ENCODE results near the gene CPA5.

The CPA5 gene

DNA sequence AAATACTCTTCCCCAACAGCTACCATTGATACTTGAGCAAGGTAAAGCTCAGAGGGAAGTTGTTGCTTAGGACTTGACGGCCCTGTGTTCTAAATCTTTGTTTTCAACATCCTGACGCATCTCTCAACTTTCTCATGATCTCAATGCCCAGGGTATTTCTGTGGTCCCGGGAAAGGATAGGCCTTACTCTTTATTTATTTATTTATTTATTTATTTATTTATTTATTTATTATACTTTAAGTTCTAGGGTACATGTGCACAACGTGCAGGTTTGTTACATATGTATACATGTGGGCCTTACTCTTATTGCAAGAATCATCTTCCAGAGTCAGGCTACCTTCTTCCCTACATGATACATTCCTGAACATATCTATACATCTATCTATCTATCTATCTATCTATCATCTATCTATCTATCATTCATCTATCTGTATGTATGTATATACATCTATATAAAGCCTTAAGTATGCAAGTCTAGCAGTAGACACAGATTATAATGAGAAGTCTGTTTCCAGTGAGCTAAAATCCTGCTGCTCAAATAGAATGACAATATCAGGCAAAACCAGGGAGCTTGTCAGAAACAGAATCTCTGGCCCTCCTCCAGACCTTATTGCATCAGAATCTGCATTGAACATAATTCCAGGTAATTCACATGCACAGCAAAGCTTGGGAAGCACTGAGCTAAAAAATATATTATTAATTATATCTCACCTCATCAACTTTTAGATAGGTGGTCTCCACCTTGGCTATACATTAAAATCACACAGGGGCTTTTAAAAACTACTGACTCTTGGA, 12.2 kb upstream of the CPA5 start:
- no peak for DNase-seq (ENCODE audit: low spot score)

DNA sequence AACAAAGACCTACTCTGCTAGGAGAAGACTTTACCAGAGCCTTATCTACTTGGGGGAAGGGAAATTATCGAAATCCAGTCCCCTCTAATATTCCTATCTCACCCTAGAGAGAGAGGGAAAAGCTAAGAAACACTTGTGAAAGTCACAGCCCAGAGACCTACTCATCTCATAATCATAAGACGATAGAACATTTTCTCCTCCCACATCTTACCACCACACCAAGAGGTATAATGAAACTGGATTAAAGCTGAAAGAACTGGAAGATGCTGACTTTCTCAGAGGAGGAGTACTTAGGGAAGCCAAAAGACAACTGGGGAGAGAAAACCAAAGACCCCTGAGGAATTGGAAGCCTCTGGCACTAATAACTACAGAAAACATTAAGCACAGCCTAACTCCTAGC, 10.8 kb upstream of the CPA5 start:
- DNase-seq (ENCODE audit: low spot score): no peak

DNA sequence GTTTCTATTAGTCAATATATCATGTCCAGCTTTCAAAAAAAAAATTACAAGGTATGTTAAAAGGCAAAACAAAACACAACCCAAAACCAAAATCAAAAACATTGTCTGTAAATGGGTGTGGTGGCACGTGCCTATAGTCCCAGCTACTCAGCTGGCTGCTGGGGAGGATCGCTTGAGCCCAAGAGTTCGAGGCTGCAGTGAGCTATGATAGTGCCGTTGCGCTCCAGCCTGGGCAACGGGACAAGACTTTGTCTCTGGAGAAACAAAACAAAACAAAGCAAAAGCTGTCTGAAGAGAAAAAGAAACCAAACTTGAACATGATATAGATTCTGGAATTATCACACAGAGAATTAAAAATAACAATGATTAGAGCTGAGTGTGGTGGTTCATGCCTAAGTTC, 10.3 kb upstream of the CPA5 start:
- no peak for DNase-seq (ENCODE audit: low spot score)

DNA sequence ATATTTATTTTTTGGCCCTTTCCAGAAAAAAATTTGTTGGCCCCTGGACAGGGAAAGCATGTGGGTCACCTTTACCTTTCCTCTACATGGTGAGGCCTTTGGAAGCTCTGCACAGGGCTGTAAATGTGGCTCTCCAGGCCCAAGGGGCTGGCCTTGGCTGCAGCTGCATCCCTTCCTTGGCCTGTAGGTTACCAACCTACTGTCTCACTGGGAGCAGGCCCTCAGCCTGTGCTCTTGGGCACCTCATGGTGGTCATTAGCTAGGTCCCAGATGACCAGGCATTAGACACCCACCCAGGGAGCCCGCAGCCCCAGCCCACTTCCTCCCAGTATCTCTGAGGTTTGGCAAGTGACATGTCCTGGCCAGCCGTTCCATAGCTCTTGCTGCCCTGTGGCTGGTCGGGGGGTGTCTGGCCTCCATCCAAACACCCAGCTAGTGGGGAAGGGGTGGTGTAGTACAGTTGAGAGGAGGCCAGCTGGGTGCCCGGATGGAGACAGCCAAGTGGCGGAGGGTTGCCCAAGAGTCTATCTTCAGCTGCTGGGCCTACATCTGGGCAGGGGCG, 7.1 kb upstream of the CPA5 start:
- DNase-seq (ENCODE audit: low spot score): no peak

DNA sequence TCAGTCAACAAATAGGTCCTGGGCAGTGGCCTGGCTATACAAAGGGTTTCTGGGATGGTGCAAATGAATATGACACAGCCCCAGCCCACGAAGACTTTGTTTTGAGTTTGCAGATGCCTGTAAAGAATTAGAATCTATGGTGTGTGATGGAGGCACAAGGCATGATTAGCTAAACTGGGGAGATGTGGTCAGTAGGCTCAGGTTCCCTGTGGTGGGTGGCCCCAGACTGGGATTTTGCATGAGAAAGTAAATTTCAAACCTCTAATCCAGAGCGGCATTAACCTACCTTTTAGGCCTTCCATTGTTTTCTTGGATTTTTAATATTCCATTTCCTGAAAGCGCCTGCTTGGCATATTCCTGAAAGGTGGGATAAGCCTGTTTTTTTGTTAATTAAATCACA, 6.4 kb upstream of the CPA5 start:
- no peak for DNase-seq (ENCODE audit: low spot score)

DNA sequence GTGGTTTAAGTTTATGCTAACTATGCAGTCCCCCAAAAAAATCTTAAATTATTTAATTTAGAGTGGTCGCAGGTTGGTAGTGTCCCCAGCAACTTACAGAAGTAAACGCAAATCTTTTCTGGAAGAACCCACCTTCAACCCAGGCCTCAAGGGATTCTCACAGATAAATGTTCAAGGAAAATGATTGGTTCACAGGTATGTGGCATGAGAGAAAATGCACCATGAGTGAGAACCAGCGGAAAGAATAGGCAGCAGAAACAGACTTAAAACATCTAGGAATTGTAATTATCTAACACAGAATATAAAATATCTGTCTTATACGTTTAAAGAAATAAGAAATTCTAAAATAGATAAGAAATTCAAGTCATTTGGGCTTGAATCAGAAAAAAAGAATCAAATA, 2.7 kb upstream of the CPA5 start:
- no peak for DNase-seq (ENCODE audit: low spot score)

DNA sequence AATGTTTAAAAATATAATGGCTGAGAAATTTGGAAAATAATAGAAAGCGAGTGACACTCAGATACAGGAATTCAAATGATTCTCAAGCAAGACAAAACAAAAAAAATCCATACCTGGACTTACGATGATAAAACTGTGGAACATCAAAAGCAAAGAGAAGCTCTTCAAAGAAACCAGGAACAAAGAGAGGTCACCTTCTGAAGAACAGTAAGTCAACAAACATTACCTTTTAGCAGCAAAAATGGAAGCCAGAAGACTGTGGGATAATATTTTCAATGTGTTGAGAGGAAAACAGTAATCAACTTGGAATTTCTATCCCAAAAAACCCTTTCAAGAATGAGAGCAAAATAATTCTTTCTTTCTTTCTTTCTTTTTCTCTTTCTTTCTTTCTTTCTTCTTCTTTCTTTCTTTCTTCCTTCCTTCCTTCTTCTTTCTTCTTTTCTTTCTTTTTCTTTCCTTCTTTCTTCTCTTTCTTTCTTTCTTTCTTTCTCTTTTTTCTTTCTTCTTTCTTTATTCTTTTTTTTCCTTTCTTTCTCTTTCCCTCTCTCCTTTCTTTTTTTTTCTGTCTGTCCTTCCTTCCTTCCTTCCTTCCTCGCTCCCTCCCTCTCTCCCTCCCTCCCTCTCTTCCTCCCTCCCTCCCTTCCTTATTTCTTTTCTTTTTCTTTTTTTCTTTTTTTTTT, 1.8 kb upstream of the CPA5 start:
- DNase-seq (ENCODE audit: low spot score): no peak

DNA sequence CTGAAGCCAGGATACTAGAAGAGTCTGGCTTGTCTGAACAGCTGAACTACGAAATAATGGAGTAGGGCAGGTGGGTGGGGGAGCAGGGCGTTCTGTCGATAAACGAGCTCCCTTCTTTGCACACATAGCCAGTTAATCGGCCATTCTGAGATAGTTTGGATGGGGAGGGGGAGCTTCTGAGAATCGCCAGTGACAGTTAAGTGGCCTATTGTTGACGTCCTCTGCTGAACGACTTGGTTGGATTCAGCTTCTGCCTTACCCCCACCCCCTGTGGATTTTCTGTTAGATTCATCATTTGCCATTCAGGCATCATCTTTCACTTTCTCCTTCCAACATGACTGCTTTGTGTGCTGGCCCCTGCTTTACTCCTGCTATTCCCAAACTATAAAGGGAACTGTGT, 520 bp downstream of the CPA5 start:
- no peak for DNase-seq (ENCODE audit: low spot score)

DNA sequence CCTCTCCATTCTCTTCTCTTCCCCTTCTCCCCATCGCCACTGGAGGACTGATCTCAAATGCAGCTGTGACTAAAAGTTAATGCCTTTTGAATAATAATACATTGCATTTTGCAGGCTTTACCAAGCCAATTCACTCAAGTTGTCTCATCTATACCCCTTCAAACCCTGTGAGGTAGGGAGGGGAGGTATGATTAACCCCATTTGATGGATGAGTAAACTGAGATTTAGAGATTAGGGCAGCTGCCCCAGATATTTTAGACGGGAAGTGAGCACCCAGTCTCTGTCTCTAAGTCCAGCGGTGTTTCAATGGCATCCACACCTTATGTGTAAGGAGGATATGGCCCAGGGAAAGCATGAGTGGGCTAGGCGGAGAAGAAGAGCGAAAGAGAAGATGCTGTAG, 1.1 kb downstream of the CPA5 start:
- DNase-seq (ENCODE audit: low spot score): no peak

DNA sequence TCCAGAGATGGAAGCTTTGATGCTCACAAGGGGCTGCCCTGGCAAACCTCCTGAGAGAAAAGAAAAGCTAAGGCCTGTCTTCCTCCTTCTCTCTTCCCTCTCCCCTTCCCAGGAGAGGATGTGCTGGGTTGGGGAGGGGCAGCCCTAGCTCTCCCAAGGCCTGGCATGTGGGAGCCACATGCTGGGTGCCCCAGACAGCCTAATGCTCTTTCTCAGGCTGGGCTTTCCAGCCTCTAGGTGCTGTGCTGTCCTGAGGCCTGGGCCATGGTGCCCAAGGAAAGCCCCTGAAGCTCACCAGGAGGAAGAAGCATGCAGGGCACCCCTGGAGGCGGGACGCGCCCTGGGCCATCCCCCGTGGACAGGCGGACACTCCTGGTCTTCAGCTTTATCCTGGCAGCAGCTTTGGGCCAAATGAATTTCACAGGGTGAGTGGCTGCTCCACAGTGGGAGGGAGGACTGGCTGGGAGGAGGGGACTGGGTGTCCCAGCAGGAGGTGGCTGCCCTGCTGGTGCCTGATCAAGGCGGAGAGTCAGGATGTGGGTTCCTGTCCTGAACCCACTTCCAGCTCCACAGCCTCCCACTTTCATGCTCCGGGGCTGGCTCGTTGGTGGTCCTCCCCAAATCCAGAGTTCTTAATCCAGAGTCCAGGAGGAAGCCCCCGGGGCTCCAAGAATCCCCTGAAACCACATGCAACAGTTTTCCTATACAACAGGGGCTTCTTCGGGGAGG, 1.7 kb downstream of the CPA5 start:
- DNase-seq (ENCODE audit: low spot score): no peak

DNA sequence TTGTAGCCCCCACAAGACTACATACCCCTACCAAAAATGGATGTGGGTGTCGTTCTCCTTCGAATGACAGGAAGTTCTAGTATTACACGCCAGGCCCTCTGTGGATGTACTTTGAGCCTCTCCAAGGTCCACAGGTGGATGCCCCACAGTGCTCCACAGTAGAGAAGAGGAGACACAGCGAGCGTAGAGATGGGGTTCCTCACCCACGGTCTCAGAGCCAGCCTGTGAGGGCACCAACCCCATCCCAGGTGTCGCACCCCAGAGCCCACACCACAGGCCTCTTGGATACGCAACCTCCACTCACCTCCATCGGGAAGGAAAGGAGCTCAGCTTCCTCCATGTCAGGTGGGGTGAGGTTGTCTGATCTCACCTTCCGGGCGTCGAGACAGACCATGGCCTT, 2.3 kb downstream of the CPA5 start:
- DNase-seq (ENCODE audit: low spot score): no peak

DNA sequence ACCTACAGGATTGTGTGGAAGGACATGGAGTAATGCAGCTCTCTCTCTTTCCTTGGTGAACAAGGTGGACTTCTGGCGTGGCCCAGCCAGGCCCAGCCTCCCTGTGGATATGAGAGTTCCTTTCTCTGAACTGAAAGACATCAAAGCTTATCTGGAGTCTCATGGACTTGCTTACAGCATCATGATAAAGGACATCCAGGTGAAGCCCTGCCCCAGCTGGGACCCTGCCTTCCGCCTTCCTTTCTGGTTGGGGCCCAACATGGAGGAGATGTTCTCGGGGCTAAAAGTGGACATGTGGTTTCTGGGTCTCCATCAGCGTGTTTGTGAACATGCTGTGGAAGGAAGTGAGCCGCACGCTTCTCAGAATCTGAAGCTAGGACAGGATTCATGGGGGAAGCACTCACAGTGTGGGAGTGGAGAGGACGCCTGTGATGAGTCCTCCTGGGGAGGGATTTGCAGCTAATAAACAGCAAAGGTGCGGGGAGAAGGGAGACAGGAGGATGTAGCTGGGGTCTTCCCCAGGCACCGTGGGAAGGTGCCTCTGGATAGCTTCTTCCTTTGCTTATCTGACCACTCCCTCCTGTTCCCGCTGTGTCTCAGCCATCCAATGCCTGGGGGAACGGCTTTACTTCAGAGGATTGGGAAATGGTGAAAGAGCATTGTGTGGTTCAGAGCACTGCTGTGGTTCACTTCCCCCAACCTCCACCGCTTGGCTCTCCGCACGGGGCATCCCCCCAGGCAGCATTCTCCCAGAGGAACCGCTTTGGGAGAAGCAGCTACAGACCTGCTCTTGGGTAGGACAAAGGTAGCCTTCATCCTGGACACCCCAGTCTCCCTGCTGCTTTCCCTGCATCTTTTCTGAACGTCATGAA, 5.5 kb downstream of the CPA5 start:
- no peak for DNase-seq (ENCODE audit: low spot score)

DNA sequence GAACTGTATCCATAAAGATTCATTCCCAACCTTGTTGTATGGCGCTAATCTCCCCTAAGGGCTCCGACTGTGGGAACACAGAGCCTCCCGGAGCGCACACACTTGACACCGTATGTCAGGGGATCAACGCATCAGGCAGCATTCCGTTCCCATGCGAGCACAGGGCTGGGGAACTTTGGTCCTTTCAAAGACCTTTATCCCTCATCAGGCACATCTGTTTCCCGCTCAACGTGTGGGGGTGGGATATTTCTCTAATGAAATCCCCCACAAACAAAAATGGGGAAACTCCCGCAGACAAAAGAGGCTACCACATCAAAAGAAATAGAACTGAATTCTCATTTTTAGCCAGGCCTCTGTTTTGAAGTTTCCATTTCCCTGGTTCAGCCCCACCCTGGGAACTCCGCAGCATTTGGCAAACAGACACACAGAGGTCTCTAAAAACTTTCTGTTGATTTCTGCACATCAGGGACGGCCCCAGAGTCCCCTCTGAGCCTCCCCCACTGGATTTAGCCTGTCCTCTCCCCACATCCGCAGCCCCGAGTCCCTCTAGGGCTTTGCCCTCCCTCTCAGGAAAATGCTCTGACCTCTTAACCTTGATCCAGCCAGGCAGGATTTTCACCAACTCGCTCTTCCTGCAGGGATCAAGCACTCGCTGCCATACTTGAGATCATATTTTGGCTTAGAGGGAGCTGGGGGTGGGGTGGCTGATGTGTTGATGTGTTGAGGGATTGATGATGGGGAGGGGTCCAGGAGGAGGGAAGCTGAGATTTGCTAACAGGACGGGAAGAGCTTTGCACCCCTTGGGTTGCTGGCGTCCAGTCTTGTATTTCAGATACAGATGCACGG, 6.6 kb downstream of the CPA5 start:
- no peak for DNase-seq (ENCODE audit: low spot score)

DNA sequence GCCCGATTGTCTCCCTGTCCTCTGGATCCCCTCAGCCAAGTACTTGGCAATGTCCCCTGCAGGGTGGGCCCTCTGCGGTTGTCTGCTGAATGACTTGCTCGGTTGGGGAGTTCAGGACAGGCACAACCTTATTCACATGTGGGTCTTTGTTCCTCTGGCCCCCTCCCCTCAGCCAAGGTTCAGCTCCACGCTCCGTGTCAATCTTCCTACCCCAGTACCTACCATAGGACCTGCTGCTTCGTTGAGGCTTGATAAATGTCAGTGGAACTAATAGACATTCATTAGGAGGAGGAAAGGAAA, 7.1 kb downstream of the CPA5 start:
- DNase-seq (ENCODE audit: low spot score): no peak

DNA sequence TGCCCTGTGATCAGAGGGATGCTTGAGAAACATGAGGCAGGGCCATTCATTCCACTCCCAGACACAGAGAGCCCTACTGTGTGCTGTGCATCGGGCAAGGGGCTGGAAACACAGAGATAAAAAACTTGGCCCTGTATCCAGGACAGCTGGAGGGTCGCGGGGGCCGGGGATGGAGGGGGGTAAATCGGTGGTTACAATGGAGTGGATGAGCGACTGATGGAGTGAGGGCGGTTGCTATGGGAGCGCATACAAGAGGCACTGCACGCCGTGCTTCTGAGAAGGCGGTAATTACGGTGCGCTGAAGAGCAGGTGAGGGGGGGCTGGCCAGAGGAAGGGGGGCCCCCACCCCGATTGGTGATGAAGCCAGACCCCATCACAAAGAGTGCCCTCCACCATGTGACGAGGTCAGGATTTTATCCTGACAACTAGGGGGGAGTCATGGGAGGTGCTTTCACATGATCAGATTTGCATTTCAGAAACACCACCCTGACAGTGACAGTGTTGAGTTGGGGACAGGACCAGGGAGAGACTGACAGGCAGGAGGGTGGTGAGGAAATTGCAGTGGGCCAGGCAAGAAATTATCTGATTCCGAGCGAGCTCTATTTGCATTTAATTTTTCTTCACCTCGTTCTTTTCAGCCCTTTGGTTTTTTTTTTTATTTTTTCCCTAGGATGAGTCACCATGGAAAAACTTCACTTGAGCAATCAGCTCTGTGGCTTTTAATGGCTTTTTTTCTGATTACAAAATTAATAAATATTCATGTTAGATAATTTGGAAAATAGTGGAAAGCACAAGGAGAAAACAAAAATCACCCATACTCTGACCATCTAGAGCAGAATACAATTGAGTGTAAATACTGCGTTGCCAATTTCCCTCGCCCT, 7.8 kb downstream of the CPA5 start:
- DNase-seq (ENCODE audit: low spot score): no peak

DNA sequence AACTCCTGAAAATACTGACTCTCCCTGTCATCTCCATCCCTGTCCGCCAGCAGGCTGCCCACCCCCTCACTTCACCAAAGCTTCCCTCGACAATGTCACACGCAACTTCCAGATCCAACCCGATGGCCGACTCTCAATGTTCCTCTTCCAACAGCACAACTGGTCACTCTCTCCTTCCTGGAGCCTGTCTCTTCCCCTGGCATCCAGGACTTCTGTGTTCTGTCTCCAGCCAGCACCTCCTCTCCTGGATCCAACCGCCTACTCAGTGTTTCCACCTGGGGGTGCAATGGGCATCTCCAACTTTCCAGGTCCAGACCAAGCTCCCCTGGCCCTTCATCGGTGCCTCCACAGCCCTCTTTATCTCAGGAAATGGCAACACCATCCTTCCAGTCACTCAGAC, 8.6 kb downstream of the CPA5 start:
- DNase-seq (ENCODE audit: low spot score): no peak

DNA sequence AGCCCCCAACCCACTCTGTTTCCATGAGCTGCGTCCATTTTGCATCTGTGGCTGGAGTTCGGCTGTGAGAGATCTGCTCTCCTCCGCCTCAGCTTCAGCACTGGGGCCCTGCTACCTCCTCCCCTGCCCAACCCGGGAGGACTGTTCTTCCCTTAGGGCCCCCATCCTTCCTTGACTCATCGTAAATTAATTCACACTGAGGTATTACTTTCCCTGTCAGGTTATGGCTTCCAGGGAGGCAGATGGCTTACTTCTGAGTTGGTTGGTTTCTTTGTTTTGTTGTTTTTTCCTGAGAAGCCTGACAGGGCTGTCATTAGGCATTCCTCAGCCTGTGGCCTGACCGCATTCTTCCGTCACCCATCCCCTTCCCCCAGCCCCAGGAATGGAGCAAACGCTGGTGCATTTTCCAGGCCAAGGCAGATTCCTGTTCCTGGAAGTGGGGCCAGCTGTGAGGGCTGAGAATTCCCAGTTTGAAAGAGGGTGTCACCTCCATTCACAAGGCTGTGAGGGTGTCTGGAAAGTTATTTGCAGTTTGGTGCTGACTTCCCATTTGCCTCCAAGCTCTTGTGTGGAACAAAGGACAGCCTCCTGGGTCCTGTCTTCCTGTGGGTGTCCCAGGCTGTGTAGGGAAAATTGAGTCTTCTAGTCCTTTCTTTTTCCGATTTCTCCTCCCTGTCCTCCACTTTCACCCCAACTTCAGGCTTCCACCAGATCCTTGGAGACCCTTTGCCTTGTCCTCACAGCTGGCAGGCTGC, 11.7 kb downstream of the CPA5 start:
- DNase-seq (ENCODE audit: low spot score): no peak

DNA sequence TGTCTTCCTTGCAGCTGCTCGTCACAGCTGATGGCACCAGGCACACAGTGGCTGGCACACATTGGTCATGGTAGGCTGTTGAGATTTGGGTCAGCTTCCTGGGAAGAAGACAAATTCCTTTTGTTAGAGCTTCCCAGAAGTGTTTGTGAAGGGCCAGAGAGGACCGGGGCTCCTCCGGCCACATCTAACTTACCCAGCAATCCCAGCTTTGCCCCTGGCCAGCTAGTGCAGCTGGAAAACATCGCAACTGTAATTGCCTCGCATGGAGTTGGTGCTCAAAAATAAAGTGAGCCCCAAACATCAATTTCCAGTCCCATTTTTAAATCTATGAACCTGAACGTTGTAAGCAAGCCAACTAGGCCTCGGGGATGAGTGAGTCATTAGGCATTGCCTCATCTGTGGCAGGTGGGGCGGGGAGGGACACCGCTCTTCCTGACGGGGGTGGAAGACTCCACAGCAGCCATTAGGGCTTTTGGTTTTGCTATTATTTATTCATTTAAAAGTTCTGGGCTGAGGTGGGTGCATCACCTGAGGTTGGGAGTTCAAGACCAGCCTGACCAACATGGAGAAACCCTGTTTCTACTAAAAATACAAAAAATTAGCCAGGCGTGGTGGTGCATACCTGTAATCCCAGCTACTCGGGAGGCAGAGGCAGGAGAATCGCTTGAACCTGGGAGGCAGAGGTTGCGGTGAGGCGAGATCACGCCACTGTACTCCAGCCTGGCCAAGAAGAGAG, 12.4 kb downstream of the CPA5 start:
- peak; percentile 74 for DNase-seq (ENCODE audit: low spot score)

DNA sequence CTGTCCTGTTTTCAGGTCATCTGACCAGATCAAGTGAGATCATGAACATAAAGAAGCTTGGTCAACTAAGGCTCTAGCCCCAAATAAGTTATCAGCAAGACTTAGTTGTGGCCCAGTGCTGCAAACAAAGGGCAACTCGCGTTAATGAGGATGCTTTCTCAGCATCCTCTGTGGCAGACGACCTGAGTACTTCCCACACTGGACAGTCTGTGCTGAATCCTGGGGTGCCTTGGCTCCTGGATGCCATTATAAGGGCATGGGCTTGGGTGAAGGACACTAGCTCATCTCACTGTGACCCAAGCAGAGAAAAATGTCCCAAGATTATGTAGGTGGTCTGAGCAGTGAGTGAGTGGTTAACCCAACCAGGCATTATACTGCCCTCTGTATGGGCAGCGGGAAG, 13.9 kb downstream of the CPA5 start:
- no peak for DNase-seq (ENCODE audit: low spot score)

Data from globus pallidus (tissue), 1 donor.